Nephron (organoid): ENCODE results near the gene PCBP3.

Experiments used
- H3K27ac Mint-ChIP-seq, 3 experiments: 2 replicates each; pipeline ENCODE4 v1.8.0; 2020; ENCODE audit warnings: mixed read lengths in 3 of 3, mild to moderate bottlenecking in 2 of 3, moderate library complexity in 1 of 3
- H3K27me3 Mint-ChIP-seq: 2 replicates; pipeline ENCODE4 v1.8.0; 2021; ENCODE audit warnings: low read depth, mild to moderate bottlenecking, moderate library complexity, mixed read lengths
- H3K36me3 Mint-ChIP-seq: 2 replicates; pipeline ENCODE4 v1.8.0; 2020; ENCODE audit warnings: low read depth, mixed read lengths
- H3K4me1 Mint-ChIP-seq: 2 replicates; pipeline ENCODE4 v1.8.0; 2020; ENCODE audit warnings: mixed read lengths
- H3K4me3 Mint-ChIP-seq, 3 experiments: 2 replicates each; pipeline ENCODE4 v1.8.0; 2020; ENCODE audit warnings: mild to moderate bottlenecking in 3 of 3, mixed read lengths in 3 of 3, moderate library complexity in 2 of 3
- H3K9me3 Mint-ChIP-seq: 2 replicates; pipeline ENCODE4 v1.8.0; 2020; ENCODE audit warnings: mixed read lengths
- TF ChIP-seq, protein P1 (sequence below), 3 experiments: fragments of 200-600 bp; sonication (generic); IDR thresholded peaks; one replicate each; pipeline ENCODE4 v1.5.0; 2021; ENCODE audit warnings: antibody characterized with exemption in 3 of 3; ENCODE audit not compliant: unreplicated experiment in 3 of 3

Gene PCBP3

DNA sequence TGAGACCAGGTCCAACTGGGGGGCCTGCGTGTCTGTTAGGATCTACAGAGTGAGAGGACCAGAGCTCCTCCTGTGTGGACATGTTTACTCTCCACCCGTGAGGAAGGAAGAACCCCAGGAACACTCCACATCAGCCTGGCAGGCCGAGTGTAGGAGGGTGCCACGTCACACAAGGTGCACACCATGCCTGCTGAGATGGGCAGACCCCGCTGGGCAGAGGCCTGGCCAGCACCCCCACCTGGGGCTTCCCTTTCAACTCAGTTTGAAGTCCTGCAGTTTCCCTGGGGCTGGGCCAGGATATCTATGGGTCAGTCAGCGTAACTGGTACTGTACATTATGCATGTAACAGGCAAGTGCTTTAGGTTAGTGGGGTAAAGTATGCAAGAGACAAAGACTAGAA is 30.1 kb upstream of the PCBP3 start:
- H3K4me3 Mint-ChIP-seq: no peak overlapping the region
- peak overlapping the region in 1 of 3 experiments; percentile 45 for H3K27ac Mint-ChIP-seq

DNA sequence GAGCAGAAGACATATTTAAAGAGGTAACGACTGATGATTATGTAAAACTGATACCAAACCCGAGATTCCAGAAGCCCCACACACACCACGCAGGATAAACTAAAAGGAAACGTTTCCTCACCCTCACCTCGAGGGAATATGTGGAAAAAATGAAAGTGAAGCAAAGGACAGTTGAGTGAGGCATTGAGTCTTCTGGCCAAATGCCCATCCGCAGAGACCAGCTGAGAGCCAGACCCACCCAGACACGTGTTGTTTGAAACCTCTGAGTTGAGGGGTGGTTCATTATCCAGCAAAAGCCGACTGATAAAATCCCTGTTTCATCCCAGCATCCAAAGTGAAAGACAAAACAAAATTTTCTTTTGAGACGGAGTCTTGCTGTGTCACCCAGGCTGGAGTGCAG is 29.6 kb upstream of the PCBP3 start:
- H3K4me1 Mint-ChIP-seq: peaks cover 26% of the 10 kb centered on the region
- TF ChIP-seq, protein P1, sequence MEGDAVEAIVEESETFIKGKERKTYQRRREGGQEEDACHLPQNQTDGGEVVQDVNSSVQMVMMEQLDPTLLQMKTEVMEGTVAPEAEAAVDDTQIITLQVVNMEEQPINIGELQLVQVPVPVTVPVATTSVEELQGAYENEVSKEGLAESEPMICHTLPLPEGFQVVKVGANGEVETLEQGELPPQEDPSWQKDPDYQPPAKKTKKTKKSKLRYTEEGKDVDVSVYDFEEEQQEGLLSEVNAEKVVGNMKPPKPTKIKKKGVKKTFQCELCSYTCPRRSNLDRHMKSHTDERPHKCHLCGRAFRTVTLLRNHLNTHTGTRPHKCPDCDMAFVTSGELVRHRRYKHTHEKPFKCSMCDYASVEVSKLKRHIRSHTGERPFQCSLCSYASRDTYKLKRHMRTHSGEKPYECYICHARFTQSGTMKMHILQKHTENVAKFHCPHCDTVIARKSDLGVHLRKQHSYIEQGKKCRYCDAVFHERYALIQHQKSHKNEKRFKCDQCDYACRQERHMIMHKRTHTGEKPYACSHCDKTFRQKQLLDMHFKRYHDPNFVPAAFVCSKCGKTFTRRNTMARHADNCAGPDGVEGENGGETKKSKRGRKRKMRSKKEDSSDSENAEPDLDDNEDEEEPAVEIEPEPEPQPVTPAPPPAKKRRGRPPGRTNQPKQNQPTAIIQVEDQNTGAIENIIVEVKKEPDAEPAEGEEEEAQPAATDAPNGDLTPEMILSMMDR (IDR thresholded peaks at IDR 0.05; ENCODE audit: unreplicated experiment in 3 of 3): no peak
- H3K27me3 Mint-ChIP-seq: peaks cover 47% of the 10 kb centered on the region
- no peaks in the 10 kb centered on the region for H3K36me3 Mint-ChIP-seq
- peak overlapping the region in 1 of 3 experiments; percentile 45 for H3K27ac Mint-ChIP-seq
- H3K9me3 Mint-ChIP-seq: no peaks in the 10 kb centered on the region
- no peak overlapping the region for H3K4me3 Mint-ChIP-seq

More for the DNA sequence above, 30.1 kb upstream of the PCBP3 start:
- Mint-ChIP-seq H3K4me1 (peaks cover 22% of the 10 kb centered on the region), H3K9me3 (no peaks in the 10 kb centered on the region), H3K36me3 (no peaks in the 10 kb centered on the region), H3K27me3 (peaks cover 49% of the 10 kb centered on the region)
- TF ChIP-seq, protein P1 (IDR thresholded peaks at IDR 0.05; ENCODE audit: unreplicated experiment in 3 of 3): no peak

DNA sequence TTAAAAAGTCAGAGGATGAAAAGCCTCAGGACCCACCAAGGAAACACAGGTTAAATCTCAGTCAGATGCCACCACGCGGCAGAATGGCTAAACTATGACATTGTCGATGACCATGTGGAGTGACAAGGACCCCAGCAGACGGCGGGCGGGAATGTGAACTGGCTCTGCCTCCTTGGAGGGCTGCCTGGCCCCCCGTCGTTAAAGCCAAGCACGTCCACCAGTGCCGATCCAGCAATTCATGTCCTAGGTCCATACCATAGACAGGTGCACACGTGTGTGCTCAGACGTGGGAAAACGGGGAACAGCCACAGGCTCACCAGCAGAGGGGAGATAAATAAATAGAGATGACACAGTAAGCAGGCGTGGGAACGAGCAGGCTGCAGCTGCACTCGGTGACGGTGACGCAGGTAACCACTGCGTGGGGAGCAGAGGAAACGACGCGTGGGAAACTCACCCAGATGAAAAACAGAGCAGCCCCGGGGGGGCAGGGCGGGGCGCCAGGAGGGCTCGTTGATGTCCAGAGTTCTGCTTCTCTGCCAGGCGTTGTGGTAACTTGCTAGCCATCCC is 28.3 kb upstream of the PCBP3 start:
- TF ChIP-seq, protein P1 (IDR thresholded peaks at IDR 0.05; ENCODE audit: unreplicated experiment in 3 of 3): no peak
- Mint-ChIP-seq H3K9me3 (no peaks in the 10 kb centered on the region), H3K27ac (peak overlapping the region in 1 of 3 experiments; percentile 61), H3K27me3 (peaks cover 47% of the 10 kb centered on the region), H3K4me1 (peaks cover 26% of the 10 kb centered on the region), H3K36me3 (no peaks in the 10 kb centered on the region), H3K4me3 (peak overlapping the region in 2 of 3 experiments; percentile 31 to 50)

DNA sequence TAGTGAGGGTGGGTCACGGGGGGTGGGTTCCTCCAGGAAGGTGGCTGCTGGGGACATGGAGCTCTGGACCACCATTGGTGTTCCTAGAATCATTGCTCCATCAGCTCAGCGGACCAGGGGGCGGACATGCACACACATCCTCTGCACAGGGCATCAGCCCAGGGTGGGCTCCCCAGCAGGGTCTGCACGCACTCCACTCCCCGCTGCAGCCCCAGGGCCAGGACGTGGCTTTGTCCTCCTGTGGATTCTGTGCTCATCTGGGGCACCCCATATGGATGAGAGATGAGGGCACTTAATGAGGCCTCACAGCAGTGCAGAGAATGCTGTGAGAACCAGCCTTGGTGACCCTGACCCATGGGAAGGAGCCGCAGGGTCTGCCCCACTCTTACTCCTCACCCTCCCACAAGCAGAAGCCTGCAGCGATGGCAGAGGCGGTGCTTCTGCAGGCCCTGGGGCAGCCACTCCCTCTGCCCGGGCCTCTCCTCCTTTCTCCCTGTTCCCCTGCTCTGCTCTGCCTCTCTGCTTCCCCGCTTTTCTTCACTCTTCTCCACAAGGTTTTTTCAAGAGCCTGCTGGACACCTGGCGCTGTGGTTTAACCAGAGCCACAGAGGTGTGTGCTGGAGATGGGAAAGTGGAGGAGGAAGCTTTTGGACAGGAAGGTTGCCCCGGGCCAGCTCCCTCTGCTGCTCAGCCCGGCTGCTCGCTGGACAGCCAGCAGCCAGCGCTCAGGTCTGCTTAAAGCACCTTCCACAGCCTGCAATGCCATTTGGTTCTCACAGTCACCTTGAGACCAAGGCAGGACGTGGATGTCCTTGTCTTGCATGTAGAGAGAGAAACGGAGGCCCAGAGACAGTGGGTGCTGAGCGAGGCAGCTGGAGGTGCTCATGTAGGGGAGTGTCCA is 26.3 kb upstream of the PCBP3 start:
- H3K36me3 Mint-ChIP-seq: no peaks in the 10 kb centered on the region
- H3K4me3 Mint-ChIP-seq: peak overlapping the region in 1 of 3 experiments; percentile 43
- peak overlapping the region in 1 of 3 experiments; percentile 75 for H3K27ac Mint-ChIP-seq
- H3K27me3 Mint-ChIP-seq: peaks cover 32% of the 10 kb centered on the region
- H3K4me1 Mint-ChIP-seq: peaks cover 21% of the 10 kb centered on the region
- TF ChIP-seq, protein P1 (IDR thresholded peaks at IDR 0.05; ENCODE audit: unreplicated experiment in 3 of 3): no peak
- H3K9me3 Mint-ChIP-seq: no peaks in the 10 kb centered on the region

DNA sequence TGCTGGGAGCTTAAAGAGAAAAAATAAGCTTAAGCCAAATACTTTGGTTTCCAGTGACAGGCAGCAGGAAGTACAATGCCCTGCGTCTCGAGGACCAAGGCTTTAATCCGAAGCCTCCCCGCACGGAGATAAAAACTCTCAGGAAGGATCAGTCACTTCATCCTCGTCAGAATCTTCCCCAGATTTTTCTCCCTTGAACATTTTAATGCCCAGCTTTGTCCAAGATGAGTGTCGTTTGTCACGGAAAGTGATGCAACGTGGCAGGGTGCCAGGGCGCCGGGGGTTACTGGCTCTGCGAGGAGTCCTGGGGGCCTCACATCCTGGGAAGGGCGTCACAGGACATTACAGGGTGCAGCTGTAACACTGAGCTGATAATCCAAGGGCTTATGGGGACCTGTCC is 25.2 kb upstream of the PCBP3 start:
- peaks cover 3% of the 10 kb centered on the region for H3K9me3 Mint-ChIP-seq
- peaks cover 33% of the 10 kb centered on the region for H3K27me3 Mint-ChIP-seq
- peak overlapping the region in 2 of 3 experiments; percentile 75 to 79 for H3K27ac Mint-ChIP-seq
- TF ChIP-seq, protein P1 (IDR thresholded peaks at IDR 0.05; ENCODE audit: unreplicated experiment in 3 of 3): no peak
- H3K36me3 Mint-ChIP-seq: no peaks in the 10 kb centered on the region
- peaks cover 21% of the 10 kb centered on the region for H3K4me1 Mint-ChIP-seq
- H3K4me3 Mint-ChIP-seq: peak overlapping the region in 1 of 3 experiments; percentile 26
